Activated T-helper 1 cell treated with Interleukin-2 at 50 U/mL for 16 hours (primary cell): Measurements from ENCODE around the gene TCEANC.
"Not testable (repeated sequence)": the region's sequence is repeated elsewhere in the genome, so short reads cannot be mapped to it uniquely, and the experiment has no call there.

Experiments used
- DNase-seq: peaks from one replicate; pipeline ENCODE4 v3.0.0-alpha.2; 2020; ENCODE audit warnings: low read depth

TCEANC gene

GRCh38 chrX:13655674-13656073, 2.7 kb downstream of the TCEANC start:
- DNase-seq: no peak

GRCh38 chrX:13658602-13659001, 5.7 kb downstream of the TCEANC start:
- DNase-seq: no peak

GRCh38 chrX:13659063-13659462, 6.1 kb downstream of the TCEANC start:
- DNase-seq: no peak

- no peak for DNase-seq
Observed at GRCh38 chrX:13661735-13662288, 8.9 kb downstream of the TCEANC start.

GRCh38 chrX:13662355-13662791, 9.4 kb downstream of the TCEANC start:
- no peak for DNase-seq

- DNase-seq: no peak
Observed at GRCh38 chrX:13664020-13664419, 11.1 kb downstream of the TCEANC start.

GRCh38 chrX:13666836-13667235, 13.9 kb downstream of the TCEANC start:
- no peak for DNase-seq

- DNase-seq: no peak
Observed at GRCh38 chrX:13667919-13668318, 15.0 kb downstream of the TCEANC start.

- peak; percentile 9 for DNase-seq
Observed at GRCh38 chrX:13669246-13669737, 16.4 kb downstream of the TCEANC start.

- not testable (repeated sequence) for DNase-seq
Observed at GRCh38 chrX:13669755-13670154, 16.8 kb downstream of the TCEANC start.

- no peak for DNase-seq
Observed at GRCh38 chrX:13670197-13670596, 17.3 kb downstream of the TCEANC start.

- no peak for DNase-seq
Observed at GRCh38 chrX:13673016-13673415, 20.1 kb downstream of the TCEANC start.

- DNase-seq: no peak
Observed at GRCh38 chrX:13676885-13677284, 23.9 kb downstream of the TCEANC start.

GRCh38 chrX:13679700-13680099, 26.8 kb downstream of the TCEANC start:
- not testable (repeated sequence) for DNase-seq

GRCh38 chrX:13681595-13681994, 28.7 kb downstream of the TCEANC start:
- no peak for DNase-seq

- DNase-seq: no peak
Observed at GRCh38 chrX:13684361-13684760, 31.4 kb downstream of the TCEANC start.

- DNase-seq: no peak
Observed at GRCh38 chrX:13685126-13685763, 32.3 kb downstream of the TCEANC start.

- no peak for DNase-seq
Observed at GRCh38 chrX:13687203-13687602, 34.3 kb downstream of the TCEANC start.

GRCh38 chrX:13688384-13688957, 35.5 kb downstream of the TCEANC start:
- DNase-seq: no peak

- peak; percentile 72 for DNase-seq
Observed at GRCh38 chrX:13688958-13689740, 36.2 kb downstream of the TCEANC start, which contains the start of gene RAB9A. TSS of gene RAB9A (plus strand) at chrX:13689128. CDS start at chrX:13708747, 19,619 bp downstream.

- DNase-seq: no peak
Observed at GRCh38 chrX:13689741-13690211, 36.8 kb downstream of the TCEANC start.

- DNase-seq: no peak
Observed at GRCh38 chrX:13690836-13691235, 37.9 kb downstream of the TCEANC start.
